Mesendoderm (in vitro differentiated cells): ENCODE results near the gene EIF3M.
"Not testable (repeated sequence)": the region's sequence is repeated elsewhere in the genome, so short reads cannot be mapped to it uniquely, and the experiment has no call there.

Source experiments
- DNase-seq: peaks from one replicate; pipeline ENCODE4 v3.0.0; 2013
- H2AK5ac ChIP-seq: 2 replicates; pipeline ENCODE4 v1.6.1; 2013; ENCODE audit warnings: low read length, inconsistent platforms
- H2BK120ac ChIP-seq: 2 replicates; pipeline ENCODE4 v1.6.1; 2013; ENCODE audit warnings: low read depth, mild to moderate bottlenecking, low read length, moderate library complexity, mixed read lengths
- H2BK15ac ChIP-seq: replicated peaks from 2 replicates; pipeline ENCODE4 v1.6.1; 2013; ENCODE audit warnings: low read depth, mild to moderate bottlenecking, moderate library complexity
- H2BK5ac ChIP-seq: 2 replicates; pipeline ENCODE4 v1.6.1; 2013; ENCODE audit warnings: low read length, inconsistent platforms
- H3K18ac ChIP-seq: 2 replicates; pipeline ENCODE4 v1.6.1; 2013; ENCODE audit warnings: mild to moderate bottlenecking, low read length, mixed read lengths
- H3K23ac ChIP-seq: one replicate; pipeline ENCODE4 v1.6.1; 2013; ENCODE audit warnings: low read length
- H3K27ac ChIP-seq: 2 replicates; pipeline ENCODE4 v1.5.1; 2013; ENCODE audit warnings: low read depth, mild to moderate bottlenecking, inconsistent platforms, low read length, moderate library complexity
- H3K27me3 ChIP-seq: 2 replicates; pipeline ENCODE4 v1.6.1; 2013; ENCODE audit warnings: low read length, control low read depth, mild to moderate bottlenecking, inconsistent platforms; ENCODE audit not compliant: insufficient read depth, poor library complexity
- H3K36me3 ChIP-seq: 2 replicates; pipeline ENCODE4 v1.6.1; 2013; ENCODE audit warnings: low read length, inconsistent platforms; ENCODE audit not compliant: control insufficient read depth, insufficient read depth
- H3K4ac ChIP-seq: one replicate; pipeline ENCODE4 v1.6.1; 2013; ENCODE audit warnings: low read depth, mild to moderate bottlenecking, low read length, moderate library complexity
- H3K4me1 ChIP-seq: 2 replicates; pipeline ENCODE4 v1.6.1; 2013; ENCODE audit warnings: low read depth, low read length, inconsistent platforms; ENCODE audit not compliant: control insufficient read depth
- H3K4me2 ChIP-seq: 2 replicates; pipeline ENCODE4 v1.6.1; 2013; ENCODE audit warnings: low read length
- H3K4me3 ChIP-seq: 2 replicates; pipeline ENCODE4 v1.5.1; 2013; ENCODE audit warnings: mild to moderate bottlenecking, low read length
- H3K56ac ChIP-seq: one replicate; pipeline ENCODE4 v1.6.1; 2013; ENCODE audit warnings: low read length
- H3K79me1 ChIP-seq: 2 replicates; pipeline ENCODE4 v1.6.1; 2013; ENCODE audit warnings: low read length, inconsistent platforms
- H3K79me2 ChIP-seq: 2 replicates; pipeline ENCODE4 v1.6.1; 2013; ENCODE audit warnings: mild to moderate bottlenecking, low read length; ENCODE audit not compliant: control insufficient read depth, insufficient read depth
- H3K9ac ChIP-seq: 2 replicates; pipeline ENCODE4 v1.6.1; 2013; ENCODE audit warnings: low read length, inconsistent platforms
- H4K5ac ChIP-seq: one replicate; pipeline ENCODE4 v1.6.1; 2013; ENCODE audit warnings: low read length
- H4K8ac ChIP-seq: one replicate; pipeline ENCODE4 v1.6.1; 2013; ENCODE audit warnings: low read depth, mild to moderate bottlenecking, control low read depth, low read length, moderate library complexity
- WGBS: extraction: QIAGEN DNeasy Blood & Tissue Kit; methylation state at CpG from one replicate; pipeline ENCODE4 v1.1.7; 2013; ENCODE audit warnings: low lambda C conversion rate, missing lambda C conversion rate; ENCODE audit not compliant: insufficient coverage; ENCODE audit errors: extremely low coverage; 5-methylcytosine and 5-hydroxymethylcytosine counted together

EIF3M gene

DNA sequence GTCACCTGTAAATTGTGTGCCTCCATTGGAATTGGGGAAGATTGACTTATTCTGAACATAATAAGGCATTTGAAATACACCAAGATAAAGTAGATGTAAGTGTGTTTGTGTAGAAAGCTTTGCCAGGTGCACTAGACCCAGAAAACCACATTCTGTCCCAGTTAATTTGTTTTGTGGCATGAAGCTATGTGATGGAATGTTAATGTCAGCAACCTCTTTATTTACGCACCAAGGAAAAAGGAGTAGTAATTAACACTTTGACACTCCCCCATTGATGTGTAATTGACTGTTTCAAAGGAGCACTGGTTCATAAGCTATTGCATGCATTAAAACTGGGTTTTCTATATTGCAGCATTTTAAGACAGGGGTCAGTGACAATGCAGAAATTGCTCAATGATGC, 14.3 kb downstream of the EIF3M start:
- Histone ChIP-seq H2BK120ac (no peak overlapping the region), H3K4ac (no peak overlapping the region), H3K79me1 (peaks cover 1% of the 10 kb centered on the region), H2BK15ac (no peak overlapping the region), H4K5ac (no peak overlapping the region), H3K4me2 (no peak overlapping the region), H4K8ac (no peak overlapping the region), H3K4me1 (no peaks in the 10 kb centered on the region), H3K18ac (no peak overlapping the region), H3K56ac (no peak overlapping the region), H2BK5ac (no peak overlapping the region), H3K4me3 (no peak overlapping the region), H3K27me3 (no peaks in the 10 kb centered on the region), H3K23ac (no peak overlapping the region), H2AK5ac (no peak overlapping the region), H3K27ac (no peak overlapping the region), H3K9ac (no peak overlapping the region), H3K36me3 (no peaks in the 10 kb centered on the region), H3K79me2 (no peaks in the 10 kb centered on the region)
- WGBS: no CpG with 5 or more reads among the region's 1 CpG
- no peak for DNase-seq

DNA sequence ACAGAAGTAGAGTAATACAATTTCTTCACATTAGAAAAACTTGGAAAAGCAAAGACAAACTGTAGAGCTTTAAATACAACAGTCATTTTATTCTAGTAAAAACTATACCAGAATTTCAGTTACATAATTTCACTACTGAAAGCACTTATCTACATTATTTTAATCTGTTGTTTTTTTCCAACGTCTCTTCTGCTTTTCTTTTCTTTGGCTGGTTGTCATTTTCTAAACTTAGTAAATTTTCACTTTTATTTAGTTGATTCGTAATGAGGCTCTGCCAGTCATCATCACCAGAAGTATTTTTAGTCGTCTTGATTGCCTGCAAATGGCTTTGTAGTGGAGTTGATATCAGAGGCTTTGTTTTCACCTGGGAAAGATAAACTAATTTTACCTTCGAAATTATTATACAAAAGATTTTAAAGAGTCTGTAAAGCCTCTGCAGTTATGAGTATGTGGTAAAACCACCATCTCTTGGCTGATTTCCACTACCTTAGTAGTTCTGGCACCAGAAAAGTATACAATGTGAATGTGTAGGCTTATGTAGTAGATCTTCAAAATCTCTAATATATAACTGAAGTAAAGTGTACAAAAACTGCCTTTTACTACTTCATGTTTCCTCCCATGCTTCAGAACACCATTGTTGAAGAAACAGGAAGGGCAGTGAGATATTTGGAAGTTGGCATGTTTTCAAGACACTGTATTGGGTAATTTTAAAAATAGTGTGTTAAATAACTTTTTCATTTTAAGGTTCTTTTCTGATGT, 19.2 kb downstream of the EIF3M start:
- Histone ChIP-seq H2BK5ac (no peak overlapping the region), H3K79me1 (no peaks in the 10 kb centered on the region), H3K4me3 (no peak overlapping the region), H3K9ac (no peak overlapping the region), H3K27me3 (no peaks in the 10 kb centered on the region), H3K79me2 (no peaks in the 10 kb centered on the region), H3K4me1 (no peaks in the 10 kb centered on the region), H3K23ac (no peak overlapping the region), H2BK120ac (no peak overlapping the region), H3K56ac (no peak overlapping the region), H3K4me2 (no peak overlapping the region), H3K27ac (no peak overlapping the region), H2AK5ac (no peak overlapping the region), H2BK15ac (no peak overlapping the region), H4K5ac (no peak overlapping the region), H3K18ac (no peak overlapping the region), H4K8ac (no peak overlapping the region), H3K36me3 (peaks cover 1% of the 10 kb centered on the region), H3K4ac (no peak overlapping the region)
- no peak for DNase-seq
- WGBS: no CpG with 5 or more reads among the region's 4 CpGs

GRCh38 chr11:32606220-32606619, 22.6 kb downstream of the EIF3M start:
- no peak overlapping the region for H3K4me2 ChIP-seq
- no peak overlapping the region for H3K4ac ChIP-seq
- no peak overlapping the region for H4K8ac ChIP-seq
- no peaks in the 10 kb centered on the region for H3K79me2 ChIP-seq
- no peaks in the 10 kb centered on the region for H3K4me1 ChIP-seq
- DNase-seq: no peak
- no peak overlapping the region for H3K18ac ChIP-seq
- no peak overlapping the region for H3K4me3 ChIP-seq
- no peak overlapping the region for H3K9ac ChIP-seq
- no peak overlapping the region for H2BK5ac ChIP-seq
- H3K27me3 ChIP-seq: no peaks in the 10 kb centered on the region
- no peak overlapping the region for H3K56ac ChIP-seq
- H2BK15ac ChIP-seq: no peak overlapping the region
- no peak overlapping the region for H2BK120ac ChIP-seq
- H3K23ac ChIP-seq: no peak overlapping the region
- no peaks in the 10 kb centered on the region for H3K79me1 ChIP-seq
- H3K36me3 ChIP-seq: peaks cover 1% of the 10 kb centered on the region
- H2AK5ac ChIP-seq: no peak overlapping the region
- H3K27ac ChIP-seq: no peak overlapping the region
- H4K5ac ChIP-seq: no peak overlapping the region

- no CpG with 5 or more reads among the region's 4 CpGs for WGBS
- not testable (repeated sequence) for DNase-seq, H2BK15ac ChIP-seq, H3K9ac ChIP-seq, H3K79me1 ChIP-seq, H2AK5ac ChIP-seq, H3K79me2 ChIP-seq, H3K27me3 ChIP-seq, H3K18ac ChIP-seq, H3K27ac ChIP-seq, H2BK5ac ChIP-seq, H4K8ac ChIP-seq, H3K36me3 ChIP-seq, H3K56ac ChIP-seq, H3K4me1 ChIP-seq, H3K4me3 ChIP-seq, H3K4me2 ChIP-seq, H2BK120ac ChIP-seq, H3K4ac ChIP-seq, H4K5ac ChIP-seq, H3K23ac ChIP-seq
Observed at GRCh38 chr11:32608826-32609225, 25.2 kb downstream of the EIF3M start.

GRCh38 chr11:32610797-32611352, 27.2 kb downstream of the EIF3M start:
- H3K9ac ChIP-seq: no peak overlapping the region
- H4K5ac ChIP-seq: no peak overlapping the region
- no peak overlapping the region for H3K23ac ChIP-seq
- no peak overlapping the region for H3K4me3 ChIP-seq
- H2BK5ac ChIP-seq: no peak overlapping the region
- DNase-seq: no peak
- no peaks in the 10 kb centered on the region for H3K4me1 ChIP-seq
- no peak overlapping the region for H2AK5ac ChIP-seq
- H3K18ac ChIP-seq: no peak overlapping the region
- no peak overlapping the region for H3K27ac ChIP-seq
- H2BK120ac ChIP-seq: no peak overlapping the region
- H2BK15ac ChIP-seq: no peak overlapping the region
- no peaks in the 10 kb centered on the region for H3K79me2 ChIP-seq
- H3K79me1 ChIP-seq: no peaks in the 10 kb centered on the region
- H3K27me3 ChIP-seq: no peaks in the 10 kb centered on the region
- no CpG with 5 or more reads among the region's 3 CpGs for WGBS
- no peak overlapping the region for H3K56ac ChIP-seq
- H3K36me3 ChIP-seq: no peaks in the 10 kb centered on the region
- H3K4ac ChIP-seq: no peak overlapping the region
- no peak overlapping the region for H4K8ac ChIP-seq
- no peak overlapping the region for H3K4me2 ChIP-seq
